A204.1 (cell line): Measurements from ENCODE around the gene HMCES.

Source experiments
- FAIRE-seq: peaks from 2 replicates; lab custom pipeline; 2012; peaks lifted over from hg19 to GRCh38; lab: Jason Lieb, UNC

HMCES gene

GRCh38 chr3:129304146-129304961 is 25.7 kb downstream of the HMCES start:
- FAIRE-seq = no peak

GRCh38 chr3:129304962-129305222 is 26.2 kb downstream of the HMCES start:
- no peak for FAIRE-seq

- no peak for FAIRE-seq
Observed at GRCh38 chr3:129305592-129306091, 27.0 kb downstream of the HMCES start.

- FAIRE-seq = no peak
Observed at GRCh38 chr3:129308636-129309035, 30.0 kb downstream of the HMCES start.

- no peak for FAIRE-seq
Observed at GRCh38 chr3:129310111-129311011, 31.7 kb downstream of the HMCES start.

GRCh38 chr3:129311054-129311902 is 32.6 kb downstream of the HMCES start:
- no peak for FAIRE-seq

- FAIRE-seq = no peak
Observed at GRCh38 chr3:129312021-129312639, 33.5 kb downstream of the HMCES start.

GRCh38 chr3:129312671-129313414 is 34.2 kb downstream of the HMCES start:
- FAIRE-seq = no peak

GRCh38 chr3:129313415-129313664 is 34.7 kb downstream of the HMCES start:
- no peak for FAIRE-seq

GRCh38 chr3:129313665-129314385 is 35.2 kb downstream of the HMCES start:
- no peak for FAIRE-seq

- FAIRE-seq = peak; percentile 52
Observed at GRCh38 chr3:129314386-129315222, 35.9 kb downstream of the HMCES start.

GRCh38 chr3:129315223-129315997 is 36.7 kb downstream of the HMCES start:
- FAIRE-seq = no peak

GRCh38 chr3:129315998-129316247 is 37.3 kb downstream of the HMCES start:
- FAIRE-seq = no peak

- no peak for FAIRE-seq
Observed at GRCh38 chr3:129316248-129317013, 37.8 kb downstream of the HMCES start.

GRCh38 chr3:129317014-129317771 is 38.5 kb downstream of the HMCES start:
- FAIRE-seq = no peak

GRCh38 chr3:129317848-129318247 is 39.2 kb downstream of the HMCES start:
- FAIRE-seq = no peak

GRCh38 chr3:129318921-129319320 is 40.3 kb downstream of the HMCES start:
- FAIRE-seq = no peak

- no peak for FAIRE-seq
Observed at GRCh38 chr3:129320261-129320660, 41.6 kb downstream of the HMCES start.
